Renal cortical epithelial cell (primary cell): ENCODE results near the gene KIF12. TPM values are rescaled to one million over a fixed set of nuclear protein-coding genes. Genes with fewer than 3 reads are reported as not detected.
"Not testable (repeated sequence)": the region's sequence is repeated elsewhere in the genome, so short reads cannot be mapped to it uniquely, and the experiment has no call there.

Source experiments
- DNase-seq: peaks from one replicate; pipeline ENCODE4 v3.0.0-alpha.2; 2011; ENCODE audit warnings: low read depth
- total RNA-seq: library from RNA; depleted of rRNA; stranded (reverse); fragments of >200 nt; gene quantifications from 2 replicates; pipeline ENCODE4 v1.2.3, GENCODE V29; 2014

The KIF12 gene
- total RNA-seq, 1 donor from 2014 or later = 40.1 TPM

DNA sequence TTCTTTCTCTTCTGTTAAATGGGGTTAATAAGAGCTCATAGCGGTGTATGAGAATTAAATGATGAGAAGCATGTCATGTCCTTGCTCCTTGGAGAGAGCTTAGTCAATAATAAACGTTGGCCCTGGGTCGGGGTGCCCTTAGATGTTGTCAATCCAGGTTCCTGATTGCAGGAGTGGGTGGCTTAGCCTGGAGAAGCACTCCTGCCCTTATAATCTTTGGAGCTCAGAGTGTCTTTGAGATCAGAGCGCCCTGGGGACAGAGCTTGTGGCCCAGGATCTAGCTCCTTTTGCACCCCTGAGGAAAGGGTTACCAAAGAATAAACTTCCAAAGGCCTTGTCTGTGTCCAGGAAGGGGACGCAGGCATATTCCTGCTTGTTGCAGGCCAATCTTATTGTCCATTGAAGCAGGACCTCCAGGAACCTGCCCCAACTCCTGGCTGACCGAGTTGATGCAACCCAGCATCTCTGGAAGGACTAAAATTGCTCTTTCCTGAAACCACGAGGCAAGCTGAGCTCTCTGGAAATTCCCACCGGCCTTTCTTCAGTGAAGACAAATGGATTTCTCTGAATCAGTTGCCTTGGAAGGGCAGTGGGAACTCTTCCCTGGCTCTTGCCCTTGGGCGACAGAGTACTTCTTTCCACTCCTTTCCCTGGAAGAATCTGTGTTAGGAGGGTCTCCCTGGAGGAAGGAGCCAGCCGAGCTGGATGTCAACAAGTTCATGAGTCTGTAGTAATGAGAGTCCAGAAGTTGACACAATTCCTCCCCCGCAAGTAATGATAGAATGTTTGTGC is 14.6 kb downstream of the KIF12 start:
- DNase-seq = no peak

DNA sequence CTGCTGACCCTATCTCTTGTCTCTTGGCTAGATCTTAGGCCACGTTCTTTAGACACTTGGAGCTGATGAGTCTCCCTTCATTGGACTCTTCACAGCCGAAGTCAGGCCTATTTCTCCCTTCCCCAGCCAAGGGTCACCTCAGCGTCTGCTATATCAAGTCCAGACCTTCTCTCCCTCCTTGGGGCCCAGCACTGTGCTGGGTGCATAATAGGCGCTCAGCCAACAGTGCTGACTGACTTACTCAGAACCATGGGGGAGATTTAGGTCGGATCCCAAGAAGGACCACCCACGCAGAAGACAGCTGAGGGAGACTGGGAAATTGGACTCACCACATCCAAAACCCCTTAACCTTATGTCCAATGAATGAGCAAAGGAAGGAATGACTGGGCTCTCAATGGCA is 15.4 kb downstream of the KIF12 start:
- DNase-seq = no peak

DNA sequence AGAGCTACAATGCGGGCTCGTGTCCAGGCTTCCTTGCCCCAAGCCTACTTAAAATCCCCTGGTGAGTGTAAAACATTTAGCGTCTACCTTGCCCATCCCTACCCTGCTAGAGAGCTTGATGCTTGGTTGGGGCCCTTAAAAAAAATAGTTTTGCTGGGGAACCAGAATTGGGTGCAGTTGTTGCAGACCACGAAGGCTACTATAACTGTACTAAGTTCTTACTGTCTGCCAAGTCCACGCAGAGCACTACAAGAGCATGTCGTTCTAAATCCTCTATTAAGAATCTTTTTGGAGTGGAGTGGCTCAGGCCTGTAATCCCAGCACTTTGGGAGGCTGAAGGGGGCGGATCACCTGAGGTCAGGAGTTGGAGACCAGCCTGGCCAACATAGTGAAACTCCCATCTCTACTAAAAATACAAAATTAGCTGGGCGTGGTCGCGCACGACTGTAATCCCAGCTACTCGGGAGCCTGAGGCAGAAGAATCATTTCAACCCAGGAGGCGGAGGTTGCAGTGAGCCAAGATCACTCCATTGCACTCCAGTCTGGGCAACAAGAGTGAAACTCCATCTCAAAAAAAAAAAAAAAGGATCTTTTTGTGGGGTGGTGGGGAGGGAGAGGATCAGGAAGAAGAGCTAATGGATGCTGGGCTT is 16.2 kb downstream of the KIF12 start:
- not testable (repeated sequence) for DNase-seq

DNA sequence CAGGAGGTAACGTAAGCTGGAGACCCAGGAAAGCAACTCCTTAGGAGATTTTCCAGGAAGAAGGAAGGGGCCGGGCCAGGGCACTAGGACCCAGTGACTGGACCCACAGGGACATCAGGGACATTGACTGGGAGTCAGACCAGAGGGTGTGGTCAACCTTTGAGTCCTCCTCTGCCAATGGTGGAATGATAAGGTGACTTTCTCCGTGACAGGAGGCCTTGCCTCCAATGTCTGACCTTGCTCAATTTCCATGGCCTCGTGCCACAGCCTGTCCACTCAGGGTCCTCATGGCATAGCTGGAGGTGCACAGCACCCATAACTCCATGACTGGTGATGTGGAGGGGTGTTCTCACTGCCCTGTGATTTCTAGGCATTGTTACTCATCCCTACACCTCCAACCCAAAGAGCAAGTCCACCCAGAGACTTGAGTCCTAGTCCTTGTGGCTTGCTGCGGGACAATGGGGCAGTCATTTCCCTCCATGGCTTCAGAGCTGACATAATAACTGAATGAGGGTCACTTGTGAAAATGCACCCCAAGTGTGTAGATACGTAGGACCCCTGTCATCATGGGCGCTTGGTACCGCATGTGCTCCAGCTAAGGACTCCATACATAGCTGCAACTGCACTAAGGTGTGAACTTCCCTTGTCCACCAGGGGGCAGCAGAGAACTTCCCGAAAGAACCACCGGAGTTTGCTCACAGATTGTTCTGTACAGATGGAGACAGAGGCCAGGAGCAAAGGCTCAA is 16.9 kb downstream of the KIF12 start:
- peak; percentile 86 for DNase-seq

DNA sequence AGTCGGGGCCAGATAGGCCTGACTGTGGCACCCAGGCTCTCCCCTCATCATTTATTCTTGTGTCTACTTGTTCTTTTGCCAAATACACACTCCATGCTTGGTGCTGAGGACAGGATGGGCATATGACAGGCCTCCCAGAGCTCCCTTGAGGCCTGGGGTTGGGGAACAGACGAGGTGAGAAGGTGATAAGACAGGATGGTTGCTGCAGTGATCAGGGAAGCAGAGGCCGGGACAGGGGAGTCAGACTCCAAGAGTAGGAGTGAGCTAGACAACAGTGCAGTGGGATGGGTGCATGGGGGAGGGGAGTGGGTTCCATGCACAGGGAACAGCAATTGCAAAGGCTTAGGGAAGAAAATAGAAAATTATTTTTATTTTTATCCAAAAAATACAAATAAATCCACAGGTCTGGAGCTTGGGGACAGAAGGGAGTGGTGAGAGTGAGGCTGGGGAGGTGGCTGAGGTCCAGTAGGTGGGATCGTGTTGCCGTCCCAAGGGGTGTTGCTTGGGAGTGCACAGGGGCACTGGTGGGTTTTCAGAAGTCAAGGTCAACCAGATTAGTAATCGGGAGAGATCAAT is 17.6 kb downstream of the KIF12 start:
- DNase-seq = no peak

DNA sequence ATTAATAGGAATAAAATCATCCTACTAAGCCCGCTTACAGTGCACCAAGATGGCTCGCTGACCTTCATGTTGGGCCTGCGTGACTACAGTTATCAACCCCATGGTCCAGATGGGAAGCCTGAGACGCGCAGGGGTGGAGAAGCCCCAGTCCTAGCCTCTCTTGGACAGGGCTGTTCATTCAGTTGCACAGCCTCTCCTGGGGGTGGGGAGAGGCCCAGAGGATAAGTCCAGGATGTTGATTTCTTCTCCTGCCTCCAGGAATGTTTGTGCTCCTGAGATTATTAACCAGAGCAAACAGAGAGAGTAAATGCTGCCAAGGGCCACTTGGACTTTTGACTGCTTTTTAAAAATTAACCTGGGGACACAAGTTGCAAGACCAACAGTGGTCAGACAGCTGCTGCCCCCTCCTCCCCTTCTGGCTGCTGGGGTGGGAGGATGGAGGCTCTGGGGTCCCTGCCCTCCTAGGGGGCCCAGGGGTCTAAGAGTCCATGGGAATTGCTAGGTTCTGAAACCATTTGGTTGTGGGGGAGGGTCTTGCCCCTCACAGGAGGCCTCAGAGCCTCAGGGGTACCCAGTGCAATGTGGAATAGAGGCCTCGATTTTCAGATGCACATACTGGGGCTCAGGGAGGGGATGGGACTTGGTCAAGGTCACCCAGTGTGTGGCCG is 18.2 kb downstream of the KIF12 start:
- DNase-seq = peak; percentile 97

DNA sequence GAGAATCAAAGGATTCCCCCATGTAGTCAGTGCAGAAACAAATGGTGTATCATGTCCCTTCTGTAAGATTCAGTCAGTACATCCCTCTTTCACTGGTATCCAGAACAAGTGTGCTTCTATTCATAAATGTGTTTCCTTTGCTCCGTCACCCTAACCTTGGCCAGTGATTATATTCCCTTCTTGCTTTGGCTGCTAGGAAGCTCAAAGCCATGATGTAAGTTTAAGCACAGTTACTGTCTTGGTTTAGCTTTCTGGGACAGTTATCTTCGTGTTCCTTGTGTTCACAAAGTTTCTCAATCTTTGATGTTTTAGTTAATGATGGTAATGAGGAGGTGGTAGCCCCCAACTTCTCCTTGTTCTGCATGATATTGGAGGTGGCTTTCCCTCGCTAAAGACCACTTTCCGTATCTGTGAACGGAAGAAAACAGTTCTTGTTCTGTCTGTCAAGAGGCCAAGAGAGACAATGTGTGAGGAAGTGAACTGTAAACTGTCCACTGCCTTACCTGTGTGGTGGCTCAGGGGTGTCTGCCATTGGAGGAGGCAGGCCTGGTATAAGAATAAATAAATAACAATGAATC is 18.8 kb downstream of the KIF12 start:
- DNase-seq = no peak

DNA sequence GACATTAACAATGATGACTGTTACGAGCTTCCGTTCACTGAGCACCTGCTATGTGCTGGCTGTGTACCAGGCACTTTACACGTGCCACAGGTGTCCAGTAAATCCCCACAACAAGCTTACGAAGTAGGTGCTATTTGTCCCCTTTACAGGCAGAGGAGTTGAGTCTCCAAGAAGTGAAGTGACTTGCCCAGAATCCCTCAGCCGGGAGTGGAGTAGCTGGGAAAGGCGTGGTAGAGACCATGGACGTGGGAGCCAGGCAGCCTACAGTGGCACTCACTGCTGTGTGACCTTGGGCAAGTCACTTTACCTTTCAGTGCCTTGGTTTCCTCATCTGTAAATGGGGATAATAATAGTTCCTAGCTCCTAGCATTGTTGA is 20.3 kb downstream of the KIF12 start:
- no peak for DNase-seq

DNA sequence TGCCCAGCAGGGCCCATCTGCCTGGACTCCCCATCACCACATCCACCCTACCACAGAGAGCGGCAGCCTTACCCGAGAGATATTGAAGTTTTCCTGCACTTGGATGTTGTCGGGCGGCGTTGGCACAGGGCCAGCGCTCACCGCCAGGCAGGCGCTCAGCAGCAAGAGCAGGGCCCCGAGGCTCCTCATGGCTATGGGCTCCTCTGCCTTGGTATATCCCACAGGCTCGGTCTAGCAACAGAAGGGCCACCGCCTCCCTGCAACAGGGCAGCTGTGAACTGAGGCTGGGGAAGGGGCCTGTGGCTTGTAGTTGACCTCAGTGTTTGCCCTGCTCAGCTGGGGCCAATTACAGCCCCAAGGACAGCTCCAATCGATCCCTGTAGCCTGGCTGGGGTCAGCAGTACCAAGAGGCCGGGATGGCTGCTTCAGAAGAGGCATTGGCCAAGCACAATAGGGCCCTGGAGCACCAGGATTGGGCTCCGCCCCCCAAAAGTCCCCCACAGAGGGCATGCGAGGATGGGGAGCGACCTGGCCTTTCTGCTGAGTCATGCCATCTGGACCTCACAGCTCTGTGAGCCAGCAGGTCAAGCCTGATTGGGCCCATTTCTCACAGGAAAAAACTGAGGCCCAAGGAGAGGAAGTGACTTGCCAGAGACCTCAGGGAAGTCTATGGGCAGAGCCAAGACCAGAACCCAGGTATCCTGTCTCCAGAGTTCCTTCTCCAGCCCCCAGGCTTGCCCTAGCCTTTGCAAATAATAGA is 20.9 kb downstream of the KIF12 start, which contains the start of gene AMBP:
Gene AMBP (minus strand): TSS at position 280 of the 760 bp plus-strand sequence. CDS start 91 bp downstream, at position 189.
- DNase-seq = peak; percentile 45

DNA sequence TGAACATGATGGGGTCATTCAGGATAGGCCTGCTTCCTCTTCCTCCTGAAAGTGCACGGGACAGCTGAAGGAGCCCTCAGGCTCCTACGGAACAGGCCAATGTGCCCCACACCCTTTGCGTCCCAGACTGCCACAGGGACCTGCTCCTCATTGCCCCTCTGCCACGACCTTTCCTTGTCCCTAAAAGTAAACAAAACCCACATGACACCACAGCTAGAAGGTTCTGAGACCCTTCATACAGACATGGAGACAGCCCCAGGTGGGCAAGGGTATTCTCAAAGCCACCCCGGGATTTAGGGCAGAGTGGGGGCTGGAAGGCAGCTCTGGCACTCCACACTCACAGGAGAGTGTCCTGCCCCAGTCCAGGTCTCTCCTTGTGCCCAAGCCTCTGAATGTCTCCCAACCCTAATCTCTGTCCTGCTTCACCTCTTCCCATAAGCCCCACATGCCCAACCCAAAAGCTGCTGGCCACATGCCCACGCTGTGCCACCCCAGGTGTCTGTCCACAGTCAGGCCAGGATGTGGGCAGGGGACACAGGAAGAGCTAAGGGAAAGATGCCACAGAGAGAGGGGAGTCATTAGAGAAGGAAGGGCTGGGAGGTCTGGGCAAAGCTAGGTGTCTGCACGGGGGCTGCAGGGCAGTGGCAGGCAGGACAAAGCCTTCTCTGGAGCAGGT is 21.8 kb downstream of the KIF12 start:
- no peak for DNase-seq

DNA sequence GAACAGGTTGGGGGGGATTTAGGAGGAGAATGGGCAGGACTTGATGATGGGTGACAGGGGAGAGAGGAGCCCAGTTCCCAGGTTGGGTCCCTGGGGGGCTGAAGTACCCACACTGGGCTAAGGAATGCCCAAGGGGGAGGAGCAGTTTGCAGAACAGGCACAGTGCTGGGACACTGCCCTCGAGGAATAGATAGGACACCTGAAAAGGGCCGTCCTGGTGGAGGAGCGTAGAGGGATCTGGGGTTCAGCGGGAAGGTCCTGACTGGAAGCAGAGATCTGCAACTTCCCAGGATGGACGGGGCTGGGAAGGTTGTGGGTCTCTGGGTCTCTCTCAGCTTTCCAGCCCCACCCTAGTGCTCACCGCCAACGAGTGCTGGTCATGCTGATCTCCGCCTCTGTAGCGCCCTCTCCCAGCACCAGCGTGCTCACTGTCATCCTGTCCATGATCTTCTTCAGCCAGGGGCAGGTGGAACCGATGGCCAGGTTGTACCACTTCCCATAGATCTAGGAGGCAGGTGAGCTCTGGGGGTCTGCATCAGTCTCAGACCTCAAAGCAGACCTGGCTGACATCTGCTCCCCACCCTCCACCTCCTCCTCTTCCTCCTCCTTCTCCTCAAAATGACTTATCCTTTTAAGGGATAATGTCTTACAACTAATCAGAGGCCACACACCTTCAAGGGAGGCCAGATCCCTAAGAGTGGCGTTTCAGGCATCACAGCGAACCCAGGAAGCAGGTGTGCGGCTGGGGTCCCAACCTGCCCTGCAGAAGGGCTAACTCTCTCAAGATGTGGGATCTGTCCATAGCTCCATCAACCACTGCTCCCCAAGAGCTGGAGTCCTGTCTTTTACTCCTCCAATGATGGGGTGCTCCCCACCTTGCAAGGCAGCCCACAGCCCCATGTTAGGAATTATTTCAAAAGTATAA is 22.6 kb downstream of the KIF12 start:
- no peak for DNase-seq

DNA sequence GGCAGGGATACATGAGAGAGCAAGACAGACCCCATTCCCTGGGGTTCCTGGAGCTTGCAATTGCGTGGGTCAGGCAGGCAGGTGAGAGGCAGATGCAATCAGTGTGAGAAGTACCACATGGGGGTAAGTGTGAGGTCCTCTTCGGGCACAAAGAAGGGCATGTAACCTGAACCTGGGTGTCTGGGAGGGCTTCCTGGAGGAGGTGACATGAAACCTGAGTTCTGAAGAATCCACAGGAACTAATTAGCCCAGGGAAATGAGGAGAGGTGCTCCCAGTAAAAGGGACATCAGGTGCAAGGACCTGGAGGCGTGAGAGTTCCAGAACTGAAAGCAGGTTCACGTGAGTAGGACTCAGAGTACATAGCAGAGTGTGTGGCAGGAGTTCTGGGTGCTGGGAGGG is 23.5 kb downstream of the KIF12 start:
- DNase-seq = no peak

DNA sequence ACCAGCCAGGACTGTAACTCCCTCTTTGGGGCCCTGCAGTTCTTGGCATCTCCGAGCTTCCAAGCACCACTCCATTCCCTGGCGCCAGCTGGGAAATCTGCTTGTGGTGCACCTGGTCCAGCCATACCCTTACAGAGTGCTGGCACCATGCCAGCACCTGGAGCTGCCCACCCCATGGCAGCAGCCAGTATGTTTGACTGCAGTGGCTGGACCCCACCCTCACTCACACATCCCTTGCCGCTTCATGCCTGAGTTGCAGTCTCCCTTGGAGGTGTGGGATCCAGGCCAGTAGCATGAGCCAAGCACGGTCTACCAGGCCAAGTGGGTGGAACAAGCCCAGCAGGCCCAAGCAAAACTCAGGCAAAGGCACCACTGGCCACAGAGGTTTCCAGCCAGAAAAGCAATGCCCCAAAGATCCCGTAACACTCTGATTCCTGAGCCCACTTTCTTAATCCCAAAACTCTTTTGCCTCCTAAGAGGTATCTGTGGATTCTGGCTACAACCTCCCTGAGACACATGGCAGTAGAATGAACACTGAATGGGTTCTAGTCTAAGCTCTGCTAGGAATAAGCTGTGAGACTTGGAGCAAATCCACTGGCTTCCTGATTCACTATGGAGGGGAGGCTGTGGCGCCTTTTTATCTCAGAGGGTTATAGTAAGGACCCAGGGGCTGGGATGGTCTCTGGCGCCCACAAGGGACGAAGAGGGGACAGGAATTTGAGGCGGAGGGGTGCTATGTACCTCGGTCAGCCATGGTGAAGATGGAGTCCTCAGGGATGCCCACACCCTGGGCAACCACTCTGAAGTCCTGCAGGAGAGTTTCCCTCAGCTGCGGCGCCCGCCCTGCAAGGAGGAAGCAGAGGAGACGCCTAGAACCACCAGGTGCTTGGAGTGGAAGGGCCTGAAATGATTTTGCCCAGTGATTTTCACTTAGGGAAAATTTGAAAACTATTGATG is 26.6 kb downstream of the KIF12 start:
- DNase-seq = peak; percentile 32

DNA sequence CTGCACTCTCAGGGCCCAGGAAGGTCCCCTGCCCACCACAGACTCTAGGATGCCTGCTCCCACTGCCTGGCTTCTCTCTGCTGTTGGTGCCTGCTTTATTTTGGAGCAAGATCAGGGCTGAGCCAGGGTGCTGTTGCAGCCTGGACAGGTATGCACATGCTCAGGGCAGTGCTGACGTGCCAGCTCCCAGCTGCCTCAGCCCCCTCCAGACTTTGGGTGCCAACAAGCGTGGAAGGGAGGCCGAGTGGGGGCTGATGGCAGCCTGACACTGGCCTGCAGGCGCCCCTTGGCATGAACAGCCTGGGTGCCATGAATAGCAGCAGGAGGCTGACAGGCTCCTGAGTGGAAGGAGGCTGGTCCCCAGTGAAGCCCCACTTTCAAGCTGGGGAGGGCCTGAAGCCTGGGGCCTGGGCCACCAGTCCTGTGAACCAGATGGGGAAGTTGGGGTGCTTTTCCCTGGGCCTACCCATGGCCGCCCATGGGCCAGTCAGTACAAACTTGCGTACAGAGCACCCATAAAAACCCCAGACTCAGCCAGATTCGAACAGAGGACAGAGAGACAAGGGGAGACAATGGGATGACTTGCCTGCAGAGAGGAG is 27.8 kb downstream of the KIF12 start:
- DNase-seq = no peak

DNA sequence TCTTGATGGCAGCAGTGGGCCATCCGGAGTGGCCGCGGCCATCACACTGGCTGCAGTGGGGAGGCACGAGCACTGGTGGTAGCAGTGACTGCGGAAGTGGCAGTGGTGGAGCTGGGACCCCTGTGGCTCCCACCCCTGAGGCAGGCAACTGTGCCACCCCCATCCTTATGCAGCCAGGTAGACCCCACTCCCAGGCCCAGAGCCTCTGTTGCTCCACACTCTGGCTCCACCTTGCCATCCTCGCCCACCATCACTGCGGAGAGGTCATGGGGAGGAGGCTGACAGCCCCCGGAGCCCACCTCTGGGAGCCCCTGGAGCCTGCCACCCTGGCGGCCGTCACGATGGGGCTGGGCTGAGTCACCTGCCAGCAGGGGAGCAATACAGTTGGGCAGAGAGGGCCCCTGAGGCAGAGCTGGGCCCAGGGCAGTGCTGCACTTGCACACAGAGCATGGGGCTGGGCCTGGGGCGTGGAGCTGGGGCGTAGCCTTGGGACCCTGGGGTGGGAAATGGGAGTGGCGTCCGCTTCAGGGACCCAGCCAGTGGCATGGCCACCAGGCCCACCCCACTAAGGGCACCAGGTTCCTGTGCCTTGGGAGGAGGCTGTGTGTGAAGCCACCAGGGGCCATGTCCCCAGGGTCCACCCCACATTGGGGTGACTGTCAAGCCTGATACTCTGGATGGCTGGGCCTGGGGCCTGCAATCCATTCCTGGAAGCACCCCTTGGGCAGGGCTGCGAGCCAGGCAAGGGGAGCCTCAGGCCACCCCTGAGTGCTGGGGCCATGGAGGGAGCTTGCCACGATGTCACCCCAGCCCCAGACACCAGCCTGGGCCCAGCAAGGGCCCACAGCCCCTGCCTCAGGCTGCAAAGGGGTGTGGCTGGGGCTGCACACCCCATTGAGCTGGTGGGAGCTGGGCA is 28.6 kb downstream of the KIF12 start:
- DNase-seq = no peak

DNA sequence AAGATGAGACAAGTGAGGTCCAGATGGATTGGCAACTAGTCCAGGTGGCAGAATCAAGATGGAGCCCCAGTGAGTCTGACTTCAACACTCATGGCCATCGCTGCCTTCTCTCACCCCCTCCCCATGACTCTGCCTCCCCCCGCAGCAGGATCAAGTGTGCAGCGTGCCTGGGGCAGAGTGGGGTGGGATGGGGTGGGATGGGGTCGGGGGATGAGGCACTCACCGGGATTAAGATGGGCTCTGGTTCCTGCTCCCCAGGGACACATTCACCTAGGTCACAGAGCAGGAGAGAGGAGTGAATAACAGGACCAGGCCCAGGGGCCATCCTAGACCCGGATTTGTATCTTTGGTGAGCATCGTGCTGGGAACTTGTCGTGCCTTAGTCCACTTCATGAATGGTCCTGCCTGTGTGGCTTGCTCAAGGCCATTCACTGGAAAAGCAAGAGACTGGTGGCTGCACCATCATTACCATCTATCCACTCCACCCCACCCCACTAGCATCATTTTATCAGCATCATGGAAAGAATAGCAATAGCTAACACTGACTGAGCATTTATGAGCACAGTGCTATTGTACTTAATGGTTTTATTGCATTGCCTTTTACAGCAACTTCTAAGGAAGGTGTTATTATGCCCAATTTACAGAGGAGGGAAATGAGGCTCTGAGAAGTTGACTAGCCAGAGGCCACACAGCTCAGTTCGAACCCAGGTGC is 29.5 kb downstream of the KIF12 start:
- no peak for DNase-seq
